Measurements from ENCODE around the gene RFXANK. TPM values are rescaled to one million over a fixed set of nuclear protein-coding genes. Genes with fewer than 3 reads are reported as not detected.

The RFXANK gene
- polyA plus RNA-seq, 4 donors = 61.0 to 81.8 (median 64.8) TPM

- no peak for DNase-seq (ENCODE audit: low read depth in 4 of 4, low spot score in 3 of 4)
Observed at GRCh38 chr19:19226204-19226603, 34.1 kb downstream of the RFXANK start.

- DNase-seq (ENCODE audit: low read depth in 4 of 4, low spot score in 3 of 4) = no peak
Observed at GRCh38 chr19:19226663-19227062, 34.6 kb downstream of the RFXANK start.

- DNase-seq (ENCODE audit: low read depth in 4 of 4, low spot score in 3 of 4) = no peak
Observed at GRCh38 chr19:19227217-19227616, 35.2 kb downstream of the RFXANK start.

- no peak for DNase-seq (ENCODE audit: low read depth in 4 of 4, low spot score in 3 of 4)
Observed at GRCh38 chr19:19229701-19230100, 37.6 kb downstream of the RFXANK start.

- DNase-seq (ENCODE audit: low read depth in 4 of 4, low spot score in 3 of 4) = no peak
Observed at GRCh38 chr19:19230999-19231398, 38.9 kb downstream of the RFXANK start.

GRCh38 chr19:19232261-19232721, 40.2 kb downstream of the RFXANK start:
- DNase-seq (ENCODE audit: low read depth in 4 of 4, low spot score in 3 of 4) = no peak

GRCh38 chr19:19234220-19234816, 42.3 kb downstream of the RFXANK start:
- DNase-seq (ENCODE audit: low read depth in 4 of 4, low spot score in 3 of 4) = no peak

GRCh38 chr19:19236173-19236572, 44.1 kb downstream of the RFXANK start:
- DNase-seq (ENCODE audit: low read depth in 4 of 4, low spot score in 3 of 4) = no peak

- DNase-seq (ENCODE audit: low read depth in 4 of 4, low spot score in 3 of 4) = no peak
Observed at GRCh38 chr19:19238126-19238894, 46.3 kb downstream of the RFXANK start.

GRCh38 chr19:19239675-19240074, 47.6 kb downstream of the RFXANK start:
- DNase-seq (ENCODE audit: low read depth in 4 of 4, low spot score in 3 of 4) = no peak

- no peak for DNase-seq (ENCODE audit: low read depth in 4 of 4, low spot score in 3 of 4)
Observed at GRCh38 chr19:19240476-19240875, 48.4 kb downstream of the RFXANK start.

GRCh38 chr19:19250196-19250801, 58.2 kb downstream of the RFXANK start:
- no peak for DNase-seq (ENCODE audit: low read depth in 4 of 4, low spot score in 3 of 4)

Other genes with a start within 250 kb of the RFXANK start
- 10 to 100 TPM; 79.3 to 88.4 (median 85.5) TPM for gene SUGP2, start 158.7 kb upstream of the RFXANK start, polyA plus RNA-seq (ENCODE audit: insufficient read length in 4 of 4)
- gene ARMC6, start 158.7 kb upstream of the RFXANK start, polyA plus RNA-seq (ENCODE audit: insufficient read length in 4 of 4) = 10 to 100 TPM; 34.5 to 37.9 (median 34.8) TPM
- gene SLC25A42, start 128.3 kb upstream of the RFXANK start, polyA plus RNA-seq (ENCODE audit: insufficient read length in 4 of 4) = 10 to 100 TPM; 17.4 to 21.1 (median 19.8) TPM
- 10 to 100 TPM; 24.7 to 46.3 (median 31.9) TPM for gene TMEM161A, start 53.8 kb upstream of the RFXANK start, polyA plus RNA-seq (ENCODE audit: insufficient read length in 4 of 4)
- 1 to 10 TPM; 1.3 to 1.9 (median 1.5) TPM for gene MEF2B, start 22.0 kb upstream of the RFXANK start, polyA plus RNA-seq (ENCODE audit: insufficient read length in 4 of 4)
- 10 to 100 TPM; 16.1 to 22.4 (median 19.1) TPM for gene BORCS8, start 106 bp upstream of the RFXANK start, polyA plus RNA-seq (ENCODE audit: insufficient read length in 4 of 4)
- gene NR2C2AP, start 11.2 kb downstream of the RFXANK start, polyA plus RNA-seq (ENCODE audit: insufficient read length in 4 of 4) = 10 to 100 TPM; 12.2 to 16.8 (median 14.8) TPM
- gene NCAN, start 19.7 kb downstream of the RFXANK start, polyA plus RNA-seq (ENCODE audit: insufficient read length in 4 of 4) = under 1 TPM in 3 of 4 donors, not detected in 1; 0.12 to 0.27 (median 0.14) TPM
- 1 to 10 TPM; 2.3 to 4.3 (median 2.6) TPM for gene TM6SF2, start 81.0 kb downstream of the RFXANK start, polyA plus RNA-seq (ENCODE audit: insufficient read length in 4 of 4)
- 10 to 100 TPM; 47.3 to 64.0 (median 56.4) TPM for gene SUGP1, start 128.3 kb downstream of the RFXANK start, polyA plus RNA-seq (ENCODE audit: insufficient read length in 4 of 4)
- 10 to 100 TPM; 40.8 to 51.1 (median 47.3) TPM for gene MAU2, start 128.6 kb downstream of the RFXANK start, polyA plus RNA-seq (ENCODE audit: insufficient read length in 4 of 4)
- gene GATAD2A, start 213.4 kb downstream of the RFXANK start, polyA plus RNA-seq (ENCODE audit: insufficient read length in 4 of 4) = 10 to 100 TPM; 45.6 to 51.0 (median 49.8) TPM